AG10803 (cell line): ENCODE measurements around the gene CEP112.

Source experiments
- DNase-seq: peaks from one replicate; pipeline ENCODE4 v3.0.0; 2010; ENCODE audit warnings: low read depth
- H3K4me3 ChIP-seq: 2 replicates; pipeline ENCODE4 v1.5.1; 2011; ENCODE audit warnings: mild to moderate bottlenecking, low read length, control low read depth
- CTCF ChIP-seq: conservative IDR thresholded peaks from 2 replicates; pipeline ENCODE4 v1.5.1; 2011; ENCODE audit warnings: mild to moderate bottlenecking, low read length, control low read depth, inconsistent platforms

CEP112 gene

DNA sequence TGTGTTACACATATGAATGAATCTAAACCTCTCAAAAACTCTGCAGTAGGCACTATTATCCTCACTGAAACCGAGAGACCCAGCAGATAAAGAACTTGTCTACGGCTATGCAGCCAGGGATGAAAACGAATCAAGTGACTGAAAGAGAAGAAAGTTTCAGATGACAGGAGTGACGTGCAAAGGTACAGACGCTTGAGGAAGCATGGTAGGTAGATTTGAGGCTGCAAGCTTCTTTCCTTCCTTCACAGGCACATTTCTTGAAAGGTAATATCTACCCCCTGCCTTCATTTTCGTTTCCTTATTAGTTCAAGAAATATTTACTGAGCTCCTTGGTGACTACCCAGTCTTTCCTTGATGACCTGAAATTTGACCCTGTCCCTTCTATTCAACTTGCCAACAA is 418.9 kb downstream of the CEP112 start:
- no peak for DNase-seq
- no peak overlapping the region for H3K4me3 ChIP-seq
- no peak for TF ChIP-seq CTCF

- TF ChIP-seq CTCF, result no peak
- H3K4me3 ChIP-seq, result no peak overlapping the region
- DNase-seq, result no peak
Measured at GRCh38 chr17:65771704-65772103, 420.2 kb downstream of the CEP112 start.

GRCh38 chr17:65763786-65764185 is 428.1 kb downstream of the CEP112 start:
- no peak for TF ChIP-seq CTCF
- DNase-seq, result no peak
- H3K4me3 ChIP-seq, result no peak overlapping the region

DNA sequence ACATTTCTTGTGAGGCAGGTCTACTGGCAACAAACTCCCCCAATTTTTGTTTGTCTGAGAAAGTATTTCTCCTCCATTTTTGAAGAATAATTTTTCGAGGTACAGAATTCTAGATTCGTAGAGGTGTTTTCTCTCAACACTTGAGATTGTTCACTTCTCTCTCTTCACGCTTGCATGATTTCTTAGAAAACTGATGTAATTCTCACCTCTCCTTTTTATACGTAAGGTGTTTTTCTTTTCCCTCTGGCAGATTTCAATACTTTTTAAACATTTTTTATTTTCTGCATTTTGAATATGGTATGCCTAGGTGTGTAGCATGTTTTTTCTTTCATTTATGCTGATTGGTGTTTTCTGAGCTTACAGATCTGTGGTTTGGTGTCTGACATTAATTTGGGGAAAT is 429.0 kb downstream of the CEP112 start:
- TF ChIP-seq CTCF, result no peak
- DNase-seq, result no peak
- no peak overlapping the region for H3K4me3 ChIP-seq

DNA sequence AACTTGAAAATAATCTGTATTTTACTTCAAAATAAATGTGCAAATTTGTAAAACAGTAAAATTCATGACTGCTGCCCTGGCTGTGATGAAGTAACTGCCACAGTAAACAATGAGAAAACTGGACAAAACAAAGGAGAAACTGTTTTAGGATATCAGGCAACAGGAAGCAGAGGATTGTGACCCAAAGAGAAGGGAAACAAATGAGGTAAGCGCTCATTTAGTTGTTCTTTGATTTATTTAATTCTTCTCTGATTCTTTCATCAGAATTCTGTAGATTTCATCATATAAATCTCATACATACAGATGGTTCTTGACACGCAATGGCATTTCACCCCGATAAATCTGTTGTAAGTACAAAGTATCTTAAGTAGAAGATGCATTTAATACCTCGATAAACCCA is 432.4 kb downstream of the CEP112 start:
- no peak overlapping the region for H3K4me3 ChIP-seq
- no peak for TF ChIP-seq CTCF
- DNase-seq, result no peak

- no peak overlapping the region for H3K4me3 ChIP-seq
- TF ChIP-seq CTCF, result no peak
Measured at GRCh38 chr17:65756760-65757159, 435.2 kb downstream of the CEP112 start.

DNA sequence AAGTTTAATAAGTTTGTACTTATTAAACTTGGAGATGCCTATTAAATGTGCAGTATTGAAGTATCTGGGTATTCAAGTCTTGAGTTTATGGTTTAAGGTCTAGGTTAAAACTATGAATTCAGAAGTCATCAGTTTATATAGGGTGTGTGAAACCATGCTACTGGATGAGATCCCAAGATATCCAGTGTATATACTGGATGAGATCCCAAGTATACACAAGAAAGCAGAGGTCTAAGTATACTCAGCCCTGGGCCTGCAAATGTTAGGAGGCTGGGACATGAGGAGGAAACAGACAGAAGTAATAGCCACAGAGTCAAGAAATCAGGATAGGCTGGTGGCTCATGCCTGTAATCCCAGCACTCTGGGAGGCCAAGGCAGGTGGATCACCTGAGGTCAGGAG is 436.1 kb downstream of the CEP112 start:
- H3K4me3 ChIP-seq, result no peak overlapping the region
- no peak for TF ChIP-seq CTCF
- no peak for DNase-seq

More at GRCh38 chr17:65756760-65757159, 435.2 kb downstream of the CEP112 start:
- no peak for DNase-seq
